Activated CD8-positive, alpha-beta memory T cell treated with anti-CD3 and anti-CD28 coated beads, Interleukin-2, amount 50 U/mL, for 4 hours (primary cell): ENCODE results near the gene SLC66A1.

Experiments used
- DNase-seq: peaks from one replicate; pipeline ENCODE4 v3.0.0-alpha.2; 2020

The SLC66A1 gene

DNA sequence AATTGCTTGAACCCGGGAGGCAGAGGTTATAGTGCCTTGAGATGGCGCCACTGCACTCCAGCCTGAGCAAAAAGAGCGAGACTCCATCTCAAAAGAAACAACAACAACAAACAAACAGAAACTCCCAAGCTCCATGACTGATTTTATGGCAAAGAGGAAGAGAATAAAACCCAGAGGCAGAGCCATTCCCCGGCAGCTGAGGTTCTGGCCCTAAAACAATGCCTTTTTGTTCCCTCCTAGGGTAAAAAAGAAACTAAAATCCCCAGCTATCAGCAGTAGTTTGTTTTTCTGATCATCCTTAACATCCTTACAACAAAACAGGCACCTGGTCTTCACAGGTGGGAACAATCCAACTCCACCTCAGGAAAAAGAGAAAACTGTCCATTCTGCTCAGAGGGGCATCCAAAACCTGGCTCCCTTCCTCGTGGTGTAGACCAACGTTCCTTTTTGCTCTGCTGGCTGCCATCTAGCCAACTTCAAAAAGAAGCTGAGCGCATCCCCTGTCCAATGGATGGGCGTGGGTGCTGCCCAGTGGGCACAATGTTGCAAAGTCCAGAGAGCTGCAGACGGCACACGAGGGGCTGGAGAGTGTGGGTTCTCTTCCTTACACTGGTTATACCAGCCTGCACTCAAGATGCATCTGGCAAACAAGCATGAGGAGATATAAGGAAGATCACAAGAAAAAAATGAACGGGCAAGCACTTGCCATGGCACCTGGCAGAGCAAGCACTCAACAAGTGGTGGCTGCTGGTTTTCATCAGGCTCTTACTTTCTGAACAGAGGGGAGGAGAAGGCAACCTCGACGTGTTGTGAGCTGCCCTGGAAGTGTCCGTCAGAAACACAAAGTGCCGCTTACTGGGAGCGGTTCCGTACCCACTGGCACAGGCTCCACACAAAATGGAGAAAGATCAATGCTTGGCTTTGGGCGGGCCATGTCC, 54.7 kb downstream of the SLC66A1 start:
- DNase-seq: no peak

DNA sequence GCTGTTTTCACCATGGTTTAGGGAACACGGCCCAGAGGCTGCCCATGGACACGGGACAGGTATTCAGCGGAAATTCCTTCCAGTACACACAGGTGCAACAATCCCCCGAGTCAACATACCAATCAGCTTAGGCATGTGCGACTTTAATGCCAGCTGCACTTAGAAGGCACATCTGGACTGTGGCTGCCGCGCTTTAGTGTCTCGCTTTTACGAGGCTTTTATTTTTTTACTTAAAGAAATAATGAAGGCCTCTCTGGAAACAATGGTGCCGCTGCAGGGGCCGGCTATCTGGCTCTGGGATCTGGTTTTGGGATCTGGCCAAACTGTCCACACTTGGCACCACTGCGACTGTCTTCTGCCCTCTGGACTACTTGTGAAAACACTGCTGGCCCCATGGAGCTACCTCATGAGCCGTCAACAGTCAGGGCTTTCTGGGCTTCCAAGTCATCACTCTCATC, 55.5 kb downstream of the SLC66A1 start:
- no peak for DNase-seq

DNA sequence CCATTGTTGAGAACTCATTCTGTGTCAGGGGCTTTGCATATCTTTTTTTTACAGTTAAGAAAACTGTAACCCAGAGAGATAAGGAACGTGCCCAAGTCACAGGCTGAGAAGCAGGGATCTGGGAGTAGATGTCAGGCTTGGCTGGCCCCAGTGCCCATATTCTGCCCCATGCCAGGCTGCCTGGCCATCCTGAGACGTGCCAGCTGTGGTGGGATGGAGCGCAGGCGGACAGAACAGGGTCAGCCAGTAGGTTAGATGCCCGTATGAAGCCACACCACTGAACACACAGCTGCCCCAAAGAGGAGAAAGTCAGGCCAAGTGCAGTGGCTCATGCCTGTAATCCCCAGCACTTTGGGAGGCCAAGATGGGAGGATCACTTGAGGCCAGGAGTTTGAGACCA, 55.9 kb downstream of the SLC66A1 start:
- no peak for DNase-seq

DNA sequence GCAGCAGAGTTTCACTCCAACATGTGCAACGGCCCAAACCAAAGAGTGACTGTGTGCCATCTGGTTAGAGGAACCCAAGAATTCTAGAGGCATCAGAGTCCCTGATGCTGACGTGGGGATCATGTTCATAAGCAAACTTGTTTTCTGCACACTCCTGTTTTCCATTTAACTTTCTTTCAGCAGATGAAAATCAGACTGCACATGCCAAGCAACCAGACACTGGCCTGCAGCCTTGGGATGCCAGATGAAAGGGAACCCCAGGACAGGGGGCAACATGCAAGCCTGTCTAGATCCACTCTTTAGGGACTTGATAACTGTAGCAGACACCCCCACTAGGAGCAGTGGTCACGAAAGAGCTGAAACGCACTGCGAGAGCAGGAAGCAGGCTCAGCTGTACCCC, 56.8 kb downstream of the SLC66A1 start:
- no peak for DNase-seq

DNA sequence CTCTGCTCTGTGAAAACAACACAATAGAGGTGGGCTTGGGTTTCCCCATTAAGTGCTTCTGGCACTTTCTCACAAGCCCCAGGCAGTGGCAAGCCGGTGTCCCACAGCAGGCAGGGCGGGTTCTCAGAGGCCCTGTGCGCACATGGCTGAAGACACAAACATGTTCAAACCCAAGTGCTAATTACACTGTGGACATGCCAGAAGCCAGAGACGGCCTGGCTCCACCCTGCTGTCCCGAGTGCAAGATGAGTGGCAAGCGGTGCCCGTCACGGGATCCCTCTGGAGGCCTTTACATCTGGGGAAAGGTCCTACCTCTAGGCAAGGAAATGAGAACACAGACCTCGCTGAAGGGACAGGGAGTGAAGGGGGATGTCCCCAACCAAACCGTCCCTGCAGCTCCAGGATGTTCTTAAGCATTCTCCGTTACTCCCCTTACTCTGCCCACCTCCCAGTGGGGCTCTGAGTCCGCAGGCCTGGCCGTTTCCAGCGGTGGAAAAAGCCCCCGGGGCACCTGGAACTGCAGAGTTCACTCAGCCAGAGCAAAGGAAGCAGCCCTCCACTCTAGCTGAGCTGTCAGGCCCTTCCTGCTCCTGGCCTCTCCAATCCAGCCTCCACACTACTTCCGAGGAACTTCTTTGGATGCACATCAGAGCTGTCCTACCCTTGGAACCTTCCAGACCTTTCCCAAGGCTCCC, 57.4 kb downstream of the SLC66A1 start:
- no peak for DNase-seq

DNA sequence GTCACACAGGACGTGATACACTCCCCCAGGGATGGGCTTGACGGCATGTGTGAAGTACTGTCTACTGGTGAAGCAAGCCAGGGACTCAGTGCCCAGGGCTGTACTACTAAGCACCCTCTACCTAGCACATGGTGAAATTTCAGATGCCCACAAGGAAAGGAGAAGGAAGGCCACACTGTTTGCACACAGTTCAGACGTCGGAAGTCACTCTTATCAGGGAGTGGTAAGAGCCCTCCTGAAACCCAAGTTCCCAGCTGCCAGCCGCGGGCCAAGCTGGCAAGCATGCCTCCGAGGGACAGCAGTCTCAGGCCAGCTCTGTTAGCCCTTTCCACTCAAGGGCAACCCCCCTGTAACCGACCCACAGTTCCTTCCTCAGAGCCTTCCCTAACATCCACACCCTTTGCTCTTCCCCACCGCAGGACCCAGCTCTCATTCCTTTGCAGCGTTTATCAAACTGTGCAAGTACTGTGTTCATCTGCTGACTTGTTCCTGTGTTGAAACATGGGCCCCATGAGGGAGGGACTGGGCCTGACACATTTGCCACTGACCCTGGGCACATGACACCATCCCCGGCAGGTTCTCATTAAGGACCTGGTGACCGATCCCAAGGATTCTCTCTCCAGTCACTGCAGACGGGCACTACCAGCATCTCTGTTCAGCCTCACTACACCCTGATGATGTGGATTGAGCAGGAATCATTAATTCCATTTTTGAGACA, 58.5 kb downstream of the SLC66A1 start:
- DNase-seq: no peak

DNA sequence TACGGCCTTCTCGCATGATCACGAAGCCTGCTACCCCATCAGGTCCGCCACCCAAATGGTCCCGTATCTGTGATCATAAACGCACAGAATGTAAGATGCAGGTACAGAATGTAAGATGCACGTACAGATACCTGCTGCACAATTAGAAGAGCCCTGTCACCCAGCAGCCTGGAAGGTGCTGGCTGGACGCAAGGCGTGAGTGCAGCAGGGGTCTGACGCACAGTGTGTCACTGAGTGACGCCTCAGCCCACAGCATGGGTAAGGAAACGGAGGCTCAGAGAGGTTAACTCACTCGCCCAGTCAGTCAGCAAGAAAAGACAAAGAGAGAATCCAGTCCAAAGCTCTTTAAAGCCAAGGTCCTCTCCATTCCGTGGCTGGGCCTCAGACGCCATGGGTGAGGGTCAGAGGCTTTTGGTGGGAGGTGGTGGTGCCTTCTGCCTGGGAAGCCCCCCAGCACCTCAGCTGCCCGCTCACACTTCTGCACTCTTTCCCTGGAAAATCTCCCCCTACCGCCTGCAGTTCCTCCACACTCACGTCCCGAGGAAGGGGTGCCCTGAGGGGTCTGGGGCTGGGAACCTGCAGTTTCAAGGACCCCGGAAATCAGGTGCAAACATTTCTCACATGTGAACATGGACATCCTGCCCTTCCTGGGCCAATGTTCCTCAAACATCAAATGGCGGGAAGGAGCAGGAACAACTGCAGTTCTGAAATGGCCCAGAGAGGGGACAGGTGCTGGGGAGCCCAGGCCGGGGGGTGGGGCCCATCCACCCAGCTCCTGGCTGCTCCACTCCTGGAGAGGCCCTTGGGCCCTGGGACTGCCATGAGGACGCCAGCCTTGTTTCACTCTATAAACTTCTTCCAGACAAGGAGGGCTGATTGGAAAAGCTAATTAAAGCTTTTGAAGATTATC, 59.4 kb downstream of the SLC66A1 start:
- DNase-seq: no peak

DNA sequence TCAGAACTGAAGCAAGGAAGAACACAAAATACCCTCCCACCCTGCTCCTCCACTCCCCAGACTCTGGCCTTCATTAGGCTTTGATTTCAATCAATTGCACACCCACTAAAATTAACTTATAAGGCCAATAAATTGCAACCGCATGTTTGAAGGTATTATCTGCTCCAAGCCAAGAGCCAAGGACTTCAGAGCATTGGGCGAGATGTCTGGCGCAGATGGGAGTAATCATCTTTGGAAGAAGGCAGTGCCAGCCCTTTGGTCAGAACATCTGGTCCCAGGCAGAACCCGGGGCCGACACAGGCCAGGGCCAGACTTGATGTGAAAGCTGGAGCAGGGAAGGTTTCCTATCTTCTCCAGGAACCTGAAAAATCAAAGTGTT, 60.0 kb downstream of the SLC66A1 start:
- DNase-seq: no peak

DNA sequence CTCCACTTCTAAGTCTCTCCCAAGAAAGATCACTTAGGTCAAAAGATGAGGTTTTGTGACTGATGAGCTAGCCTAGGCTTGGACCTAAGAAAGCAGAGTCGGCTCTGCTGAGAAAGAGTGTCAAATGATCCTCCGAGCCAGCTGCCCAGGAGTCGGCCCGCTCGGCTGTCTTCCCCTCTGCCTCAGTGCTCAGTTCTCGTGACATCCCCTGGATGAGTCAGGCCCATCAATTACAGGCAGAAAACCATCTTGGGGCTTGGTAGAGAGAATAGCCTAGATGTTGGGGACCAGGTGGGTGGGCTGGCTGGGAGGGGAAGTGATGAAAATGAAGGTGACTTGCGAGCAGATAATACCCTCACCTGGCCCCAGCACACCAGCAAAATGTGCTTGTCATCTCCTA, 60.5 kb downstream of the SLC66A1 start:
- no peak for DNase-seq

DNA sequence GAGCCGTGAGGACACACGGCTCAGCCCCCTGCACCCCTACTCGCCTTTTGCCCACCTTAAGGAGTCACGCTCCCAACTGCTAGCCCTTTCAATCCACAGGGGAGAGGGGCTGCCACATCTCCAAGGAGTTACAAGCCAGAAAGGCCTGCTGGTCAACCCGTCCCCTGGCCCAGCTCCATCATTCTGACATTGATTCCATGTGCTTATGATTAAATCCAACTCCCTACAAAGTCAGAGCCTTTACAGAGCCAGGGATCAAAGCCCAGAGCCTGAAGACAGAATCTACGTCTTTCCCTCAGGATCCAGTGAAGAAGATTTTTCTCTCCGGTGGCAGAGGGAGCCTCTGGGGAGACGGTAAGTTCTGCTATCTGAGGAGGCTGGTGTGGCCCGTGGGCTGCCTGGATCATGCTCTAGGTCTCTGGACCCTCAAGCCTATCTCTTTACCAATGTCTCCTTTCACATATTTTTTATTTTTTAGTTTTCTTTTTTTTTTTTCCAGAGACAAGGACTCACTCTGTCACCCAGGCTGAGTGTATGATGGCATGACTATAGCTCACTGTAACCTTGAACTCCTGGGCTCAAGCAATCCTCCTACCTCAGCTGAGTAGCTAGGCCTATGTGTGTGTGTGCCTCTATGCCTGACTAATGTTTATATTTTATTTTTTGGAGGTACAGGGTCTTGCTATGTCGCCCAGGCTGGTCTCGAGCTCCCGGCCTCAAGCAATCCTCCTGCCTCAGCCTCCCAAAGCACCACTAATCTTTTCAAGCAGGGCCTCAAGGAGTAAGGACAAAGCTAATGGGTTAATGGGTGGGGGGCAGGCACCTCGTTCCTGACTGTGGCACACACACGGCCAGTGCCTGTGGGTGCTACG, 61.3 kb downstream of the SLC66A1 start:
- no peak for DNase-seq

DNA sequence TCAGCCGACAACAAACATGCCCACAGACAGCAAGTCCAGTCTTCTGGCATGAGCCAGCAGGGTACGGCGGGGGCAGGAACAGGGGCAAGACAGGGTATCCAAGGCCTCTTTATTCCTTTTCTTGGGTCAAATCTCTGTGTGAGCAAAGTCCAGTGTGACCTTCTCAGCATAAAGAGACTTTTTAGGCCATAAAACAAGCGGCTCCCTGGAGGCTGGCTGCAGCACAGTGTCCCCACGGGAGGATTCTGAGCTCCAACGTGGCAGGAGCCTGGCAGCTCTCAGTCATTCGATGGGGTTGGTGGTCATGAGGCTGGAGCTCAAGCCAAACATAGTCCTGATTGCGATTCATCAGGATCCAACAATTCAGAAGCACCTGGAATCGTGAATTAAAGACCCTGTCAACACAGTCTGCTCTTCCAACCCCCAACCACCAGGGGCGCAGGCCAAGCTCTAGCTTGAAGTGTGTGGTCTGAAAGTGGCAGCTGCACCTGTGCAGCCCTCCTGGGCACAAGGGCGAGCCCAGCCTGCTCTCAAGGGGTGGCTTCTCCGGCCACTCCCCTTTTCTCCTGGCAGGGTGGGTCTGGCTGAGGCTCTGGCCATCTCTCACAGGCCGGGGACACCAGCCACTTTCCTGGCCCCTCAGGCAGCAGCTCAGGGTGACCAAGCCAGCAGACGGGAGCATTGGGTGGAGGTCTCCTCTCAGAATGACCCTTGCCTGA, 62.1 kb downstream of the SLC66A1 start:
- DNase-seq: no peak

DNA sequence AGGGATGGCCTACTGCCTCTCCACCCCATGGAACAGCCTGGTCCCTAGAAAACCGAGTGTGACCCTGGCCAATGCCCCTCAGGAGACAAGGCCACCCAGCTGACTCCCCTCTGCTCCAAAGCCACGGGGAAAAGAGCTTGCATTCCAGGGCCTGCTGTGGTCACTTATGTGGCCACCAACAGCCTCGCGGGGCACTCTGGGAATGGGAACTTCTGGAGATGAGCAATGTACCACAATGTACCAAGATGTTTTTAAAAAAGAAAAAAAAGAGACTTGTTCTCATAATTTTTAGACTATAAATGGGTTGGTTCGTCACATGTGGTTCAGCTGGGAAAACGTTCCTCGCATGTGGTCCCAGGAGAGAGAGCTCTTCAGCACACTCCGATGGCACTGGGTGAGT, 62.8 kb downstream of the SLC66A1 start:
- no peak for DNase-seq

DNA sequence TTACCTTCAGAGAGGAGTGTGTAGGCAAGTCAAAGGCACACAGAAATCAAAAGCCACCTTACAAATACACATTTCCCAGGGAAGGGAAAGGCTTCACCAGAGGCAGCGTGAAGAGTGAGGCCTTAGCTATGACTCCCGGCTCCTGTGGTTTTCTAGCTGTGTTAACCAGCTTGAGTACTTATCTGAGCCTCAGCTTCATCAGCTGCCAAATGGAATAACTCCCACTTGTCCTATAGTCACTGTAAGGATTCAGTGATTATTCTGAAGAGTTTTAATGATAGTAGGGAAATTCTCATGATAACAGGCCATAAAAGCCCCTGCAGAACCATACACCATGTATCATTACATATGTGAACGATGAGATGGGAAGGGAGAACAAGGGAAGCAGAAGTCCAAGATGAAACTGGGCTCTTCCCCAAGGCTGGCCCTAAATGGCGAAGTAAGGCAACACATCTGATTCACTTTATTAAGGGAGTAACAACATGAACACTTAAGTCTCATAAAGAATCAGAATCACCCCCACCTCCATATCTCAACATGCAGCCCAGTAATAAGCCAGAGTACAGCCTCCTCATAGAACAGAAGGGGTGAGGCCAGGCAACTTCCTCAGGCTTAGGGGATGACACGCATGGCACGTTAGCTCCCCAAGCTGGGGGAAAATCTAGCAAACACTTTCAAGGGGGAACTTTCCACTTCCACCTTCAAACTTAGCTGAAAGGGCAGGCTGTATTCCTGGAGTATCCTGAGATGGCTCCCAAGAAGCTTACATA, 63.7 kb downstream of the SLC66A1 start:
- DNase-seq: no peak

DNA sequence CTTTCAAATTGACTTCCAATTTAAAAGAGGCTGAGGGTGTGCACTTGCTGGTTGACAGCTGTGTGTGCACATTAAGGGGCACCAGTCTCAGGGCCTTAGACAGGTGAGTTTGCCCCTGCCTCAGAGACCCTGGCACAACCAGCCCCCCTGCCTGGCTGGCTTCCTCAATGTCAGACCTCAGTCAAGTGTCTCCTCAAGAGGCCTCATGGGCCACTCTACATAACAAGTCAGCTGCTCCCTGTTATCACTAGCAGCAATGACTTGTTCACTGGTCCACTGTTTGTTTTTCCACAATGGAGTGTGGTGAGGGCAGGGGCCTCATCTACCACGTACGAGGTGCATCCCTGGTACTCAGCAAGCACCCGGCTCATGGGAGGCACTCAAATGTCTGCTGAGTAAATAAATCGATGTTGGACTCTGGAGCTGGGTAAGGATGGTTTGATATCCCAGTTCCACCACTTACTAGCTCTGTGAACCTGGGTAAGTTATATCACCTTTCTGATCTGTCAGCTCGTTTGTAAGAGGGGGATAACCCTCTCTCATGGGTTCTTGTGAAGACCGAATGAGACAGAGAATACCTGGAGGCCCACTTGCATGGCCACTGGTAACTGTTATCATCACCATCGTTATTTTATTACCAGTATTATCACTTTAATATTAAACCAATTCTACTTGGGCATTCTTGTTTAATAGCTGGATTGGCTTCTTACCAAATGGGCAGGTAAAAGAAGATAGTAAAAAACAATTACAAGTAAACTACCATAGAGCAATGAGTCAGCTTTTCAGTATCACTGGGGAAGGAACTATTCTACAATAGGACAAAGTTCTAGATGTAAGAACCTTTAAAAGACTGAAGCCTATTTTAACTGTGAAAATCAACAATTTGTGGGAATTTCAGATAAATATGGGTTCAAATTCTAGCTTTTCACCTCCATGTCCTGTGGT, 64.6 kb downstream of the SLC66A1 start:
- DNase-seq: no peak

DNA sequence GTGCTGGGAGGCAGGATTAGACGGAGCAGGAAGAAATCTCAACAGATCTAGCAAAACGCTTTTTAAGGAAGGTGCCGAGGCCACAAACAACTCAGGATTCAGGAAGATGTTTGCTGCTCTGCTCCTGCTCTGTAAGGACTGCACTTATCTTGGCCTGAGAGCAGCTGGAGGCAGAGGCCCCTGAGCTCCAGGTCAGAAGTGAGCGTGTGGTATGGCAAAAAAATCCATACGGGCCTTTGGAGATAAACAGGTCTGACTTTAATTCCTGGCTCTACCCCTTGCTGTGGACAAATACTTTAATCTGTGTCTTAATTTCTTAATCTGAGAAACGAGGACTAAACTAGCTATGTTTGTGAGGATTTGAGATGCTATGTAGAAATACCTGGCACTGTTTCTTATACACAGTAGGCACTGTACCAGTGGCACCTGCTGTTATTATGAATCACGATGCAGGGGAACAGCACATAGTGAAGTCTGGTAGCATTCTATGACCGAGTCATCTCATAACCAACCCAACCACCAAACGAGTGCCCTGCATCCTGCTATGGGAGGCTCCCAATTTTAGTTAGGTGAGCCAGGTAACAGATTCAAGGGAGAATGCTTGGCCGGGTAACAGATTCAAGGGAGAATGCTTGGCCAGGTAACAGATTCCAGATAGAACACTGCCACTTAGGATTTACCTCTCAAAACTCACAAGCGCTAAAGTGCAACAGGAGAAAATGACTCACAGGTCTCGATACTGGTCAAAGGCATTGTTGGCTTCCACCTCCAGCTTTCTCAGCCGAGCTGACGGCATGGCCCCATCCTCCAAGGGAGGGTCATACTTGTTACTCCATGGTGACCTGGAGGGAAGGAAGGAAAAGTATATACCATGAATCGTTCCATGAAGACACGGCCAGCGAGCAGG, 65.9 kb downstream of the SLC66A1 start:
- no peak for DNase-seq
